ENCODE results near the gene TTC8. TPM values are rescaled to one million over a fixed set of nuclear protein-coding genes. Genes with fewer than 3 reads are reported as not detected.

TTC8 gene
- polyA plus RNA-seq, 3 donors from 2014 or later, result 1.6 to 2.8 TPM; not detected in 1

DNA sequence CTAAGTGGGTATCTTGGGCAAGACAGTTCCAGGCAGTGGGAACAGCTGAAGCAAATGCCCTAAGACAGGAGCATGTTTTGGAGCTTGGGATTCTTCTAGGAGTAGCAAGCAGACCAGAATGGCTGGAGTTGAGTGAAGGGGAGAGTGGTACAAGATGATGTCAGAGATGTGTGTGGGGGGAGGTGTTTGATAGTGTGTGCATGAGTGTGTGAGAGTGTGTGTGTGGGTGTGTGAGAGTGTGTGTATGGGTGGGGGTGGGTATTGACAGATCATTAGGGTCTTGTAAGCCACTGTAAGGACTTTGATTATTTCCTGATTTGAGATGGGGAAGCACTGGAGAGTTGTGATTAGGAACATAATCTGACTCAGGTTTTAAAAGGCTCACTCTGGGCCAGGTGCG lies 78.4 kb downstream of the TTC8 start:
- DNase-seq, result no peak
- peaks cover 0 to 5% (median 2%) of the 10 kb centered on the region in 6 donors for H3K9me3 Mint-ChIP-seq
- no peaks in the 10 kb centered on the region for H3K4me1 Mint-ChIP-seq
- H3K27ac Mint-ChIP-seq, result no peak overlapping the region
- H3K4me3 Mint-ChIP-seq, result no peak overlapping the region
- H3K36me3 Mint-ChIP-seq, result no peaks in the 10 kb centered on the region
- peaks cover 3 to 8% (median 8%) of the 10 kb centered on the region in 3 donors for H3K27me3 Mint-ChIP-seq (ENCODE audit: low read depth in 3 of 3)

DNA sequence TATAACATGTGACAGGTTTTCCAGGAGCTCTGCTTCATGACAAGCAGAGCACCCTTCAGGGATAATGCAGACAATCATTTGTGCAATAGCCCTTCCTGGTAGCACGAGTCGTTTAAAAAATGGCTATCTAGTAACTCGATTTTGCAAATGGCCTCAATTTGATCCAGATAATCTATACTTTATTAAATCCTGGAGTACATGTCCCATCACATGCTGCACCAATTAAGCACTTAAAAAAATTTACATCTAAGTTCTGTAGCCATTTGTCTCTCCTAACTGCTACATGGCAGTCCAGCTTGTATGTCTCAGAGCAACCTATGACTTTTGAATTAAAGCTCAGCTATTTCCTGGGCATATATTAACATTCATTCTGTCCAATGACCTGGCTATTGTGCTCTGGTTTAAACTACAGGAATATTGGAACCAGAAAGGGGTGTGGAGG lies 79.8 kb downstream of the TTC8 start:
- no peaks in the 10 kb centered on the region for H3K36me3 Mint-ChIP-seq

DNA sequence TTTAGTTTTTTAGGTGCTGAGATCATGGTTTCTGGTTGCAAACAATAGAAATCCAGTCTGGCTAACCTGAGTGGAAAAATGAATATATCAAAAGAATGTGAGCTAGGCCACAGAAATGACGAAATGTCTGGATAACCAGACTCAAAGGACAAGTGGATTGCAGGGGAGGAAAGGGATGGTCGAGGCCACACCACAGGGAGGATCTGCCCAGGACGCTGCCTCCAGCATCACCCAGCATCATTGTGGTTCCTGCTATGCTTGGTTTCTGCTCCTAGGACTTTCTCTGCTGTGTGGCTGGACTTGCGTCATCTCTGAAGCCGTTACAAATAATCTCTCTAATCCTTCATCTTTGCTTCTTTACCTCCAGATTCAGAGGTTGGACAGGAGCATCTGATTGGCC lies 80.4 kb downstream of the TTC8 start:
- no peak for DNase-seq
- Mint-ChIP-seq H3K4me3 (no peak overlapping the region), H3K27me3 (ENCODE audit: low read depth in 3 of 3) (peaks cover 3 to 11% (median 7%) of the 10 kb centered on the region in 3 donors), H3K9me3 (peaks cover 0 to 8% (median 4%) of the 10 kb centered on the region in 6 donors), H3K4me1 (no peaks in the 10 kb centered on the region), H3K36me3 (no peaks in the 10 kb centered on the region), H3K27ac (no peak overlapping the region)

More for the DNA sequence above, 79.8 kb downstream of the TTC8 start:
- Mint-ChIP-seq H3K4me1 (no peaks in the 10 kb centered on the region), H3K4me3 (no peak overlapping the region), H3K27me3 (ENCODE audit: low read depth in 3 of 3) (peaks cover 3 to 11% (median 9%) of the 10 kb centered on the region in 3 donors), H3K9me3 (peaks cover 0 to 8% (median 6%) of the 10 kb centered on the region in 6 donors), H3K27ac (no peak overlapping the region)
- no peak for DNase-seq

DNA sequence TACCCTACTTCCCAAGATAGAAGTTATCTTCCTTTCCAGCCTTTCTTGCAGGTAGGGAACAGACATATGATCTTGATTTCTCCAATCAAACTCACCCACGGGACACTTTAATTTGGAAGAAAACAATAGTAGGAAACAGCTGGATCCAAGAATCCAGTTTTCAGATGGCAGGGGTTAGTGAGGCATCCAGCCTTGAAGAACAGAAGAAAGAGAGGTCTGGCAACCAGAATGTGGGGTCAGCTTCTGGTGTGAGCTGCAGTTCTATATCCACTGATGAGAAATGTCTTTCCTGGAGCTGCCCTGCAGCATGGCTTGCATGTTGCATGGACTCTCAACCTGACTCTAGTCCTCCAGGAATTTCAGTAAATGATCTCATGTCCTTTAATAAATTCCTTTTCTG lies 83.8 kb downstream of the TTC8 start:
- Mint-ChIP-seq H3K4me1 (no peaks in the 10 kb centered on the region), H3K27ac (no peak overlapping the region), H3K36me3 (no peaks in the 10 kb centered on the region), H3K27me3 (ENCODE audit: low read depth in 3 of 3) (peaks cover 0 to 8% (median 7%) of the 10 kb centered on the region in 3 donors), H3K4me3 (no peak overlapping the region), H3K9me3 (peaks cover 0 to 8% (median 4%) of the 10 kb centered on the region in 6 donors)
- no peak for DNase-seq

DNA sequence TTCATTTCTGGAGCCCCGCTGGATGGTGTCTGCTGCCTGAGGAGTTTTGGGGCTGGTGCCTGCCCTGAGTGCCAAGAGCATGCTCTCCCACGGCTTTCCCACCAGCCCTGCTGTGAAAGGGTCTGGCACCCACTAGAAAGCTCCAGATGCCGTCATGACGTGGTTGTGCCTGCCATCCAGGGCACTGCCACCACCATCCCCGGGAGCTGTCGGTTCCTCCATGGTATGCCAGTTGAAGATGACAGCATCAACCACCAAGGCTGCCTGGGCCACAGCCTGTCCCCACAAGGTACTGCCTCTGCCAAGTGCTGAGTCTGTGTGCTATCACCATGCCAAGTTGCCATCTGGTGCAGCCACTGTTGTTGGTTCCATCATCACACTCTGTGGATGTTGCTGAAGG lies 85.9 kb downstream of the TTC8 start:
- H3K4me3 Mint-ChIP-seq, result no peak overlapping the region
- DNase-seq, result no peak
- H3K36me3 Mint-ChIP-seq, result no peaks in the 10 kb centered on the region
- H3K9me3 Mint-ChIP-seq, result peaks cover 0 to 8% (median 4%) of the 10 kb centered on the region in 6 donors
- H3K4me1 Mint-ChIP-seq, result no peaks in the 10 kb centered on the region
- H3K27me3 Mint-ChIP-seq (ENCODE audit: low read depth in 3 of 3), result peaks cover 3 to 9% (median 7%) of the 10 kb centered on the region in 3 donors
- no peak overlapping the region for H3K27ac Mint-ChIP-seq

DNA sequence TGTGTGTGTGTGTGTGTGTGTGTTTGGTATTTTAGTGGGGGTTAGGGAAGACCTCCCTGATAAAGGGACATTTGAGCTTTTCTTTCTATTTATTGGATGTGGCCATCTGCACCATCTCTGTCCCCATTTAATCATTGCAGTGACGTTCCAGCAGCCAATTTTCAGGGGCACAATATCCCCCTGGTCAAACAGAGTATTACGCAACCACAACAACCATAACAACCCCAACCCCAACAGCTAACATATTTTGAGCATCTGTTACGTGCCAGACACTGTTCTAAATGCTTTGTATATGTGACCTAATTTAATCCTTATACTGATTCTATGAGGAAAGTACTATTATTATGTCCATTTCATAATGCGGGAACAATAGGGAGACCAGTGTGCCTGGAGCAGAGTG lies 87.4 kb downstream of the TTC8 start:
- H3K27ac Mint-ChIP-seq, result no peak overlapping the region
- no peak overlapping the region for H3K4me3 Mint-ChIP-seq
- H3K36me3 Mint-ChIP-seq, result no peaks in the 10 kb centered on the region
- DNase-seq, result no peak
- peaks cover 3 to 7% (median 5%) of the 10 kb centered on the region in 3 donors for H3K27me3 Mint-ChIP-seq (ENCODE audit: low read depth in 3 of 3)
- peaks cover 0 to 8% (median 4%) of the 10 kb centered on the region in 6 donors for H3K9me3 Mint-ChIP-seq
- H3K4me1 Mint-ChIP-seq, result no peaks in the 10 kb centered on the region

DNA sequence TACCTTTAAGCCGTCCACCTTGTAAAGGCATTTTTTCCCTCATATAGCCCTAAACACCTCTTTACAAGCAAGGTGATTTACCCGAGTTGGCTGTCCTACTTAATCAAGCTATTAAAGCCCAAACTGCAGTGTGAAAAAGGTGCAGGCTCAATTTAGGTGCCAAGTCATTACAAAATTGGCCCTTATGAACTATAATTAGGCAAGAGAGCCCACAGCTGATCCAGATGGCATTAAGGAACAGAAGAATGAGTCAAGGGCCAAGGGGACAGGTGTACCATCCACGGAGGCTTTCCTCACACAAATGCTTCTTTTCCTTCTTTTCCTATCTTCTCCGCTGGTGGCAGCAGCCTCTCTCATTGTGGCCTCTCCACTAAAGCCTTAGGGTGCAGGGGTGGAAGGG lies 90.5 kb downstream of the TTC8 start:
- Mint-ChIP-seq H3K36me3 (no peaks in the 10 kb centered on the region), H3K27me3 (ENCODE audit: low read depth in 3 of 3) (peaks cover 0 to 11% (median 5%) of the 10 kb centered on the region in 3 donors), H3K27ac (no peak overlapping the region), H3K9me3 (peaks cover 0 to 3% (median 0%) of the 10 kb centered on the region in 6 donors), H3K4me1 (no peaks in the 10 kb centered on the region), H3K4me3 (no peak overlapping the region)
- DNase-seq, result no peak

DNA sequence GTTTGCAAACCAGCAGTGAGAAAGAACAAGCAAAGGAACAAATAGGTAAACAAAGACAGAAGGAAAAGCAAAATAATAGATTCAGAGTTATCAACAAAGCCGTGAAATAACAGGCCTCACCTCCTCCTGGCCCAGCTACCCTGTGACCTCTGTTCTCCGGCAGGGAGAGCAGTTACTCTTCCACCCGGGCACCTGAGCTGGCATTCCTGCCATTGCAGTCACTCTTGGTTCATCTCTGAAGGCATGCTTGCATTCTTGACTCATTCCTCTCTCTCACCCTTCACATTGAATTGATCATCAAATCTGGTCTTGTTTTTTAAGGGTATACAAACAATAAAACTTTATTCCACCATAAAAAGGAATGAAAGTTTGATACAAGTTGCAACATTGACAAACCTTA lies 95.1 kb downstream of the TTC8 start:
- peaks cover 2 to 13% (median 6%) of the 10 kb centered on the region in 3 donors for H3K27me3 Mint-ChIP-seq (ENCODE audit: low read depth in 3 of 3)
- H3K4me3 Mint-ChIP-seq, result no peak overlapping the region
- peaks cover 0 to 7% (median 0%) of the 10 kb centered on the region in 6 donors for H3K9me3 Mint-ChIP-seq
- no peaks in the 10 kb centered on the region for H3K36me3 Mint-ChIP-seq
- no peak for DNase-seq
- H3K27ac Mint-ChIP-seq, result no peak overlapping the region
- no peaks in the 10 kb centered on the region for H3K4me1 Mint-ChIP-seq

Other genes starting within 250 kb of the TTC8 start
- gene EML5, start 31.7 kb upstream of the TTC8 start, polyA plus RNA-seq, result under 1 TPM in 1 of 3 donors, not detected in 2; 0.24 TPM

All from immature natural killer cell (primary cell).